HG02970 (cell line): ENCODE results near the gene EBP.
A peak's percentile ranks its signal among the peaks of the same experiment; 100 is the strongest.

Experiments used
- ATAC-seq: cut with Tn5 transposase; IDR thresholded peaks from one replicate; pipeline ENCODE4 v1.9.1; 2021; ENCODE audit warnings: mild to moderate bottlenecking, moderate library complexity, moderate number of reproducible peaks; ENCODE audit not compliant: unreplicated experiment, low FRiP score

EBP gene

GRCh38 chrX:48521353-48522243 is at the start of gene EBP:
EBP (plus strand) TSS chrX:48521808; CDS start chrX:48523772, 1,964 bp downstream.
- peak; percentile 88 for ATAC-seq

GRCh38 chrX:48472225-48472624 is 49.4 kb upstream of the EBP start:
- no peak for ATAC-seq

DNA sequence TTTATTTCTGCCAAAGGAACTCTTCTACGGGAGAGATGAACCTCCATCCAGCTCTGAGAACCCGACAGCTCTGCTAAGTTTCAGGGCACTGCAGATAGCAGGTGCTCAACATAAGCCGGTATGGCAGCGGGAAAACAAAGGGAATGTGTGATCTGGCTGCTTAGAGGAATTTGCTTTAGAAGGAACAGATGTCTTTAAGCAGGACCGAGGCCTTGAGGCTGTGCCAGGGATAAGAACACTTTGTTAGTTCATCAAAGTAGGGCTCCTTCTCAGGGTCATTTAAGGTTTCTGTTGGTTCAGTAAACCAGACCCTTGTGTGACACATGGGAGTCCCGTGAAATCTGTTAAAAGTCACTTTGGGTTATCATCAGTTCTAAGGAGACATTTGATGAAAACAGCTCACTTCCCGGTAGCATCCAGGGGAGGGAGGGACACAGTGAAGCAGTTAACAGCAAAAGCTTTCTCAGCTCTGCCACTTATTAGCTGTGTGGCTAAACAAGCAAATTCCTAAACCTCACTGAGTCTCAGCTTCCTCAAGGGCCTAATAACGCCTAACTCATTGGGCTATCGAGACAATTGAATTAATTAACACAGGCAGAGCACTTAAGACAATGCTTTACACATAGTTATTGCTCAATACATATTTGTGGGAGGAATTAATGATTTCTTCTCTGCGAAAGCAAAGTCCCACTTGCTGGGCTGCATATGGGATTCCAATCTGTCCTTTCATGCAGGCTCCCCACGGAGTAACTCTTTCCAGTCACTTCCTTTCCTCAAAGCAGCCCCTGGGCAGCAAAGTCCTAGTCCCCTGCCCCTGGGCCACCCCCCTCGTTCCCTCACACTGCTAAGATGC is 48.5 kb upstream of the EBP start:
- ATAC-seq, result no peak

DNA sequence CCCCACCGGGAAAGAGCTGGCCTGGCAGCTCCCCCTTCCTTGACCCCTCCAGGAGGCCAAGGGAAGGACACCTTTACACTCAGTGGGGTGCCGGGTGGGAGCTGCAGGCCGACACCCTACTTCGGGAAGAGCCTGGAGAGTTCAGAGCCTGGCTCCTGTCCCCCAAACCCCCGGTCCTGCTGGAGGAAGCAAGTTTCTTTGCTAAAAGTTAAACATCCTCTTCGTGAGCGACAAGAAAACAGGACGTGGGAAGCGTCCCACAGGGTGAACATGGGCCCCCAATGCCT is 48.0 kb upstream of the EBP start:
- no peak for ATAC-seq

DNA sequence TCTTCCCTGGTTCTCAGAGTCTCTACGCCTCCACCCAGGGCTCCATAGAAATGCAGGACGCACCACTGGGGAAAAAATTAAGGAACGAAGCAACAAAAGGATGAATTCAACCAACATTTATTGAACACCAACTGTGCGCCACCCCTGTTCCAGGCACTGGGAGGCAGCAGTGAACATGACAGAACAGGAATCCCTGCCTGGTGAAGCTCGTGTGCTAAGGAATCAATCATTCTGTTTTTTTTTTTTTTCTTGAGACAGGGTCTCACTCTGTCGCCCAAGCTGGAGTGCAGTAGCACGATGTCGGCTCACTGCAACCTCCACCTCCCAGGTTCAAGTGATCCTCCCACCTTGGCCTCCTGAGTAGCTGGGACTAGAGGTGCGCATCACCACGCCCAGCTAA is 47.5 kb upstream of the EBP start:
- ATAC-seq, result no peak

- no peak for ATAC-seq
These were observed 47.0 kb upstream of the EBP start for GRCh38 chrX:48474581-48474980.

GRCh38 chrX:48475296-48475695 is 46.3 kb upstream of the EBP start:
- ATAC-seq, result no peak

DNA sequence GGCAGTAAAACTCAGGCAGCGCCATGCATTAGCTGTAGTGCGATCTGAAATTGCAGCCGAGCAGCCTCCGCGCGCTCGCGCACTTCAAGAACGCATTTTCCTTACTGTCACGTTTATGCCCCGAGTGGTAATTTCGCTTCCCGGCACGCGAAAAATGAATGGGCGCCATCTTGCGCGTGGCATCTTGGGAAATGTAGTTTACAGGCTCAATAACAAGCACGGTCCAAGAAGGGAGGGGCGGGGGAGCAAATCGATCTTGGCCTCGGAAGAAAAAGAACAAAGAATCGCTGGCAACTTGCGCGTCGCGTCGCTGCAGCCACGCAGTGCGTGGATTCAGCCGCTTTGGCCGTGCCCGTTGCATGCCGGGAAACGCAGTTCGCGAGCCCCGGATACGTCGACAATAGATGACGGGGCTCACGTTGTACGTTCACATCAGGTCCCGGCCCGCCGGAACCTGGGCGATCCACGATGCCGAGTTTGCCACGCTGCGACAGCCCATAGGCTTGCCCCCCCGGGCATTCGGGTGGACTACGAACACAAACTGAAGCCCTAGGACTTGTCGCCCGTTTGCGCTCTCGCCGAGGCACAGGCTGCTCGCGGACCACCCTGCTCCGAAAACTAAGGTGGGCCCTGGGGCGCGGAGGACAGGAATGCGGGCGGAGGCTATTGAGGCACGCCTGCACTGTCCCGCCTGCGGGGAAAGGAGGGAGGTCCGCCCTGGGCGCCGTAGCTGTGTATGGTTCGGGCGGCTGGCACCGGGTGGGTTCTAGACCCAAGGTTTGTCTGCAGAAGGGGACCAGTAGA is 45.6 kb upstream of the EBP start, which contains the start of gene FTSJ1:
Gene FTSJ1, plus strand, starts transcription at position 426 of the 804 bp plus-strand sequence. CDS start 1,849 bp downstream, outside the sequence.
- peak; percentile 79 for ATAC-seq

GRCh38 chrX:48476919-48477318 is 44.7 kb upstream of the EBP start:
- ATAC-seq, result no peak

- no peak for ATAC-seq
These were observed 43.5 kb upstream of the EBP start for GRCh38 chrX:48477960-48478755.

GRCh38 chrX:48478806-48479205 is 42.8 kb upstream of the EBP start:
- ATAC-seq, result no peak

DNA sequence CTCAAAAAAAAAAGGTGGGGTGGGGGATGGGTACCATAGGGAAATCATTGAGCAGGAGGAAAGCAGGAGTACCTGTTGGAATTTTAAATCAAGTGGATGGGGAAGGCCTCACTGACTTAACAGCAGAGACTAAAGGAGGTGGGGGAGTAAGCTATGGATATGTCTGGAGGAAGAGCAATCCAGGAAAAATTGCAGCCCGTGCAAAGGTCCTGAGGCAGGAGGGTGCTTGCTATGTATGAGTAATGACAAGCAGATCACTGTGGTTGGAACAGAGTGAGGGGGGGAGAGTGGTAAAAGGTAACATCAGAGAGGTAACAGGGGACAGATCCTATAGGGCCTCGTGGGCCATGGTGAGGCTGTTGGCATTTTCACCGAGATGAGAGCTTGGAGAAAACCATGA is 41.5 kb upstream of the EBP start:
- ATAC-seq, result no peak

DNA sequence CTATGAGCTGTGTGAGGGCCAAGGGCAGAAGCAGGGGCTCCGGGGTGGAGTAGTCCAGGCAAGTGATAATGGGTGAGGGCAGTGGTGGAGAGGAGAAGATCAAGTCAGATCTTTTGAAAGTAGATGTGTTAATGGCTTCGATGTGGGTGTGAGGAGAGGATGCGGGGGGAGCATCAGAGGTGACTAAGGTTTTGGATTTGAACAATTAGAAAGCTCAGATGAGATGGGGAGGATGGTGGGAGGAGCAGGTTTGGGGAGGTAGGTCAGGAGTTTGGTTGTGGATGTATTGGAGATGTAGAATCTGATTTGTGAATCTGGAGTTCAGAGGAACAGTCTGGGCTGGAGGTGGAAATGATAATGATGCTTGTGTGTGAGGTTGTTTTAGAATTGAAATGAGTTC is 41.0 kb upstream of the EBP start:
- ATAC-seq, result no peak

DNA sequence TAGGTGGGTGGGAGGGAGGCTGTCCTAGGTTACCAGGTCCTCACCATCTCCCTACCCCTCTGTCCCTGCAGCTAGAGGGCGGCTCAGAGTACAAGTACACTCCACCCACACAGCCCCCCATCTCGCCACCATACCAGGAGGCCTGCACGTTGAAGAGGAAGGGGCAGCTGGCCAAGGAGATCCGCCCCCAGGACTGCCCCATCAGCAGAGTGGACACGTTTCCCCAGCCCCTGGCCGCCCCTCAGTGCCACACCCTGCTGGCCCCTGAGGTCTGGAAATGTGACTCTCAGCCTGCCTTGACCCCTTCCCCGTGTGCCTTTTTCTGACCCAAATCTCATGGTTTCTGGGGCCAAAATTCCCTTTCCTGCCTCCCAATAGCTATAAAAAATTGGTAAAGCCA is 39.1 kb upstream of the EBP start:
- ATAC-seq, result no peak

DNA sequence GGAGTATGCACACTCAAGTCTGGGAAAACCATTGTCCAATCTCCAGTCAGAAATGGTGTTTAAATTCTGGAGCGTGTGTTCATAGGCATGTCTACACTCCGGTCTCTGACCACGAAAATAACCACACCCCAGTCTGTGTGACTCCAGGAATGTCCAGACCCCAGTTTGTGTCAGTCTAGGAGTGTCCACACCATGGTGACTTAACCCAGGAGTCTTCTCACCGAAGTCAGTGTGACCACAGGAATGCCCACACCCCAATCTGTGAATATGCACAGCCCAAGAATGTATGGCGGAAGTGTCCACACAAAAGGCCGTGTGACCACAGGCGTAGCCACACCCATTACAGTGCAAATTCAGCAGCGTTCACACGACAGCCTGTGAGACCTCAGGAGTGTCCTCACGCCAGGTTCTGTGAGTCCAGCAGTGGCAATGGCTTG is 34.2 kb upstream of the EBP start:
- no peak for ATAC-seq

DNA sequence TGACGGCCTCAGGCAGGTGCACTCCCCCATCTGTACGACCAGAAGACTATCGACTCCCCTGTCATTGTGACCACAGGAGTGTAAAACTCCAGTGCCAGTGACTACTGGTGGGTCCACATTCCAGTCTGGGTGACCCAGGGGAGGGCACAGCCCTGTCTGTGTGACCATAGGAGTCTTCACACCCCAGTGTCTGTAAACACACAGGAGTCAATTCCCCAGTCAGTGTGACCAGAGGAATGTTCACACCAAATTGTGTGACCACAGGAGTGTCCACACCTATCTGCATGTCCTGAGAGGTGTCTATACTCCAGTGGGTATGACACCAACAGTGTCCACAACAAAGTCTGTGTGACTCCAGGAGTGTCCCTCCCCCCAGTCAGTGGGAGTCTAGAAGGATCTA is 33.6 kb upstream of the EBP start:
- ATAC-seq, result no peak

- no peak for ATAC-seq
These were observed 32.3 kb upstream of the EBP start for GRCh38 chrX:48489296-48489695.

GRCh38 chrX:48489892-48490291 is 31.7 kb upstream of the EBP start:
- no peak for ATAC-seq

DNA sequence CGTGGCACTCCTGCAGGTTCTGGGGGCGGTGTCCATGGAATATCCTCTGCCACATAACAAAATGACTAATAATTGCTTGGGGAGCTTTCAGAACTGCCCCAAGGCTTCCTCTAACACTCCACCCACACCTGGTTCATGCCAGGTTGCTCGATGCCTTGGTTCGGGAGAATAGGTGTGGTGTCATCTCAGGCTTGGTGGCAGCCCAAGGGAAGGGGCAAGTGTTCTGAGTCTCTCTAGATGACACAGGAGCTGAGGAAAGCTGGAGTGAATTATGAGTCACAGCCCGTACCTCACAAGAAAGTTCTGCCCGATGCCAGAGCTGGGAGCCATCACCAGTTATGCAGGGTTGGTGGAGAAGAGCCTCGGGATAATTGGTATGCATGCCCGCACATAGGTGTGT is 30.9 kb upstream of the EBP start:
- ATAC-seq, result no peak

GRCh38 chrX:48491809-48492208 is 29.8 kb upstream of the EBP start:
- ATAC-seq, result no peak
